ENCODE results near the gene MBOAT7.

MBOAT7 gene

DNA sequence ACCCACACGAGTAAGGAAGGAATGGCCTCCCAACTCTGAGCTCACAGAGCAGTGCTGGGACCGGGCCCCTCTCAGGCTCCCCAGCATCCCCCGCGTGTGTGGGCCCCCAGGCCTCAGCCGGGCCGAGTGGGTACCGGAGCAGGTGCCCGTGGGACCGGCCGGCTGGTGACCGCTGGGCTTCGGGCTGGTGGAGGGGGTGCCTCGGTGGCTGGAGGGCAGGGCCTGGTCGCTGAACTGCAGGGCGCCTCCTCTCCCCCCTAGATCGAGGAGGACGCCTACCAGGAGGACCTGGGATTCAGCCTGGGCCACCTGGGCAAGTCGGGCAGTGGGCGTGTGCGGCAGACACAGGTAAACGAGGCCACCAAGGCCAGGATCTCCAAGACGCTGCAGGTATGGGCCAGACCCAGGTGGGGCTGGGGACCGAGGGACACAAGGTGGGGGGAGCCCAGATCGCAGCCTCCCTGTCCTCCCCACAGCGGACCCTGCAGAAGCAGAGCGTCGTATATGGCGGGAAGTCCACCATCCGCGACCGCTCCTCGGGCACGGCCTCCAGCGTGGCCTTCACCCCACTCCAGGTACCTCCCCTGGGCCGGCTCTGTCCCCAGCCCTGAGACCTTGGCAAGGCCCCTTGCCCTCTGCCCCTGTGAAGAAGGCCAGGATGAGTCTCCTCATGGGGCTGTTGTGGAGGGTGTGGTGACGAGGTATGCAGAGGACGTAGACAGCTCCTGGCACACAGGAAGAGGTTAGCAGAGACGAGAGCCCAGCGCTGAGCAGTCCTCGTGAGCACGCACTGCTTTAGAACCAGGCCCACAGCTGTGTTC is 60.4 kb downstream of the MBOAT7 start:
- peaks cover 82% of the 10 kb centered on the region for H3K36me3 ChIP-seq
- H3K4me3 ChIP-seq (ENCODE audit: low read depth in 1 of 2, low read length in 1 of 2): no peak overlapping the region
- no peaks in the 10 kb centered on the region for H3K9me3 ChIP-seq
- no peaks in the 10 kb centered on the region for H3K4me1 ChIP-seq (ENCODE audit: control insufficient read depth in 1 of 2, insufficient read depth in 1 of 2, low read depth in 1 of 2, low read length in 1 of 2)
- TF ChIP-seq, protein P1, sequence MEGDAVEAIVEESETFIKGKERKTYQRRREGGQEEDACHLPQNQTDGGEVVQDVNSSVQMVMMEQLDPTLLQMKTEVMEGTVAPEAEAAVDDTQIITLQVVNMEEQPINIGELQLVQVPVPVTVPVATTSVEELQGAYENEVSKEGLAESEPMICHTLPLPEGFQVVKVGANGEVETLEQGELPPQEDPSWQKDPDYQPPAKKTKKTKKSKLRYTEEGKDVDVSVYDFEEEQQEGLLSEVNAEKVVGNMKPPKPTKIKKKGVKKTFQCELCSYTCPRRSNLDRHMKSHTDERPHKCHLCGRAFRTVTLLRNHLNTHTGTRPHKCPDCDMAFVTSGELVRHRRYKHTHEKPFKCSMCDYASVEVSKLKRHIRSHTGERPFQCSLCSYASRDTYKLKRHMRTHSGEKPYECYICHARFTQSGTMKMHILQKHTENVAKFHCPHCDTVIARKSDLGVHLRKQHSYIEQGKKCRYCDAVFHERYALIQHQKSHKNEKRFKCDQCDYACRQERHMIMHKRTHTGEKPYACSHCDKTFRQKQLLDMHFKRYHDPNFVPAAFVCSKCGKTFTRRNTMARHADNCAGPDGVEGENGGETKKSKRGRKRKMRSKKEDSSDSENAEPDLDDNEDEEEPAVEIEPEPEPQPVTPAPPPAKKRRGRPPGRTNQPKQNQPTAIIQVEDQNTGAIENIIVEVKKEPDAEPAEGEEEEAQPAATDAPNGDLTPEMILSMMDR (IDR thresholded peaks at IDR 0.05): no peak
- no peak overlapping the region for H3K27ac ChIP-seq
- H3K27me3 ChIP-seq: no peaks in the 10 kb centered on the region

DNA sequence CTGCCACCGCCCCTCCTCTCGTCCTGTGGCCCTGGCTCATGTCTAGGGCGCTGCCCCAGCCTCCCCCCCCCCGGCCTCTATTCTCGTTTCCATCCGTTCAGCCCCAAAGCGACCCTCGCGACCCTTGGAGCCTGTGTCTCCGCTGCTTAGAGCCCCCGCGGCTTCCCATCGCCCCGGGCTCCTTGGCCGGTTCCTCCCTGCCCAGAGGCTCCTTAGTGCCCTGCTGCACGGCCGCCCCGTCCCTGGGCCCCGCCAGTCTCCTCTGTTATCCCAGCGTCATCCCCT is 61.0 kb downstream of the MBOAT7 start:
- Histone ChIP-seq H3K4me1 (ENCODE audit: control insufficient read depth in 1 of 2, insufficient read depth in 1 of 2, low read depth in 1 of 2, low read length in 1 of 2) (no peaks in the 10 kb centered on the region), H3K9me3 (no peaks in the 10 kb centered on the region), H3K27me3 (no peaks in the 10 kb centered on the region), H3K36me3 (peaks cover 88% of the 10 kb centered on the region), H3K4me3 (ENCODE audit: low read depth in 1 of 2, low read length in 1 of 2) (no peak overlapping the region), H3K27ac (no peak overlapping the region)
- TF ChIP-seq, protein P1 (IDR thresholded peaks at IDR 0.05): no peak

DNA sequence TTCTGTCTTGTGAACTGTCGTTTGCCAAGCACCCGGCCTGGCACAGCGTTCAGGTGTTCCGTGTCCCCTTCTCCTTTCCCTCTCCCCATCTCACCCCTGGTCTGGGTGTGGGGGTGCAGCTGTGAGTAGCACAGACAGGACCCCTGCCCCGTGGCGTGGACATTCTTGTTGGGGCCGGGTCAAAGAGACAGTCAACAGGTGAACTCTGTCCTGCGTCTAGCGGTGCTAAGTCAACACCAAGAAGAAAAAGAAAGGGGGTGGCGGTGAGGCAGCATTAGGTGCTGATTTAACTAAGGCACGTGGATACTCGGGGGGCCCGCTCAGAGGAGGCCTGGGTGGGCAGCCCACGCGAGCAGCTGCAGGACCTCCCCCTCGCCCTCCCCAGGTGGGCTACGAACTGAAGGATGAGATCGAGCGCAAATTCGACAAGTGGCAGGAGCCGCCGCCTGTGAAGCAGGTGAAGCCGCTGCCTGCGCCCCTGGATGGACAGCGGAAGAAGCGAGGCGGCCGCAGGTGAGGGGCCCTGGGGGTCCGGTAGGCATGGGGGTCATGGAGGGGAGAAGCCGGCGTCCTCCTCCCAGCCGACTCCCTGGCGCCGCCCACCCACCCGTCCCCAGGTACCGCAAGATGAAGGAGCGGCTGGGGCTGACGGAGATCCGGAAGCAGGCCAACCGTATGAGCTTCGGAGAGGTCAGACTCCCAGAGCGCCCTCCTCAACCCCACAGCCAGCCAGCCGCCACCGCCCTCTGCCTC is 61.5 kb downstream of the MBOAT7 start:
- Histone ChIP-seq H3K27me3 (no peaks in the 10 kb centered on the region), H3K27ac (no peak overlapping the region), H3K4me1 (ENCODE audit: control insufficient read depth in 1 of 2, insufficient read depth in 1 of 2, low read depth in 1 of 2, low read length in 1 of 2) (no peaks in the 10 kb centered on the region), H3K9me3 (no peaks in the 10 kb centered on the region), H3K36me3 (peaks cover 90% of the 10 kb centered on the region), H3K4me3 (ENCODE audit: low read depth in 1 of 2, low read length in 1 of 2) (no peak overlapping the region)
- TF ChIP-seq, protein P1 (IDR thresholded peaks at IDR 0.05): no peak

DNA sequence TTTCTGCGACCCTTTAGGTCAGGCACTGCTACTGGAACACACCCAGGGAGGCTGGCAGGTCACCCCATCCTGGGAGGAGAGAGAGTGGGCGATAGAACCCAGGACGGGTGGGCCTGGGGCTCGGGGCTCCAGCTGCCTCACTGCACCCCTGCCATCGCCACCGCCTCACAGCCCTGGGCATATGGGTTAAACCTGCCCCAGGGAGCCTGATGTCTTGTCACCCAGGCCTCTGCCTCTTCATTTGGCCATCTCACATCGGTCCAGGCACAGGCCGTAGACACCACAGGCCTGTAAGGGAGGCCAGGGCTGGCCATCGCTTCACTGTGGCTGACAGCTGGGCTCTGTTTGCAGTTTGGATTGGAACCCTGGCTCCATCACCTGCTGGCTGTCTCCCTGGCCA is 63.7 kb downstream of the MBOAT7 start:
- no peaks in the 10 kb centered on the region for H3K4me1 ChIP-seq (ENCODE audit: control insufficient read depth in 1 of 2, insufficient read depth in 1 of 2, low read depth in 1 of 2, low read length in 1 of 2)
- H3K36me3 ChIP-seq: peaks cover 92% of the 10 kb centered on the region
- no peak overlapping the region for H3K27ac ChIP-seq
- H3K9me3 ChIP-seq: no peaks in the 10 kb centered on the region
- no peak overlapping the region for H3K4me3 ChIP-seq (ENCODE audit: low read depth in 1 of 2, low read length in 1 of 2)
- TF ChIP-seq, protein P1 (IDR thresholded peaks at IDR 0.05): no peak
- no peaks in the 10 kb centered on the region for H3K27me3 ChIP-seq

DNA sequence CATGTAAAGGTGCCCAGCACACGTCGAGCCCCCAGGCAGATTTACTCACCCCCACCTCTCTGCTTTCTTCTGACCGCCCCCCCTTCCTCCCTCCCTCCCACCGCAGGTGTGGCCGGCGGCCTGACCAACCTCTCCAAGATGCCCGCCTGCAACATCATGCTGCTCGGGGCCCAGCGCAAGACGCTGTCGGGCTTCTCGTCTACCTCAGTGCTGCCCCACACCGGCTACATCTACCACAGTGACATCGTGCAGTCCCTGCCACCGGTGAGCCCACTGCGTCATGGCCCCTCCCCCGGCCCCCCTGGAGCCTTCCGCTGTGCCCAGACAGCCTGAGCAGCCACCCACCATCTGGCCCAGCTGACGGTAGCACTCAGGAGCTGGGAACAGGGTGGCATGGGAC is 65.0 kb downstream of the MBOAT7 start:
- Histone ChIP-seq H3K27ac (no peak overlapping the region), H3K9me3 (no peaks in the 10 kb centered on the region), H3K4me3 (ENCODE audit: low read depth in 1 of 2, low read length in 1 of 2) (no peak overlapping the region), H3K4me1 (ENCODE audit: control insufficient read depth in 1 of 2, insufficient read depth in 1 of 2, low read depth in 1 of 2, low read length in 1 of 2) (no peaks in the 10 kb centered on the region), H3K36me3 (peaks cover 97% of the 10 kb centered on the region), H3K27me3 (no peaks in the 10 kb centered on the region)
- TF ChIP-seq, protein P1 (IDR thresholded peaks at IDR 0.05): no peak
